ENCODE measurements around the gene EZH1.

- TF ChIP-seq TCF4 (CRISPR knock-in tag; IDR thresholded peaks at IDR 0.05; ENCODE audit: borderline replicate concordance): no peak
- no peak for TF ChIP-seq BACH2 (CRISPR knock-in tag; IDR thresholded peaks at IDR 0.05; ENCODE audit: borderline replicate concordance)
- no peak for TF ChIP-seq GLIS3 (CRISPR knock-in tag; IDR thresholded peaks at IDR 0.05)
- TF ChIP-seq CREB5 (CRISPR knock-in tag; IDR thresholded peaks at IDR 0.05; ENCODE audit: low read depth): no peak
- TF ChIP-seq PPARA (CRISPR knock-in tag; IDR thresholded peaks at IDR 0.05; ENCODE audit: borderline replicate concordance): no peak
- TF ChIP-seq ZFP30 (CRISPR knock-in tag; IDR thresholded peaks at IDR 0.05): no peak
- TF ChIP-seq PATZ1 (CRISPR knock-in tag; IDR thresholded peaks at IDR 0.05; ENCODE audit: borderline replicate concordance): no peak
- TF ChIP-seq TSHZ2 (CRISPR knock-in tag; IDR thresholded peaks at IDR 0.05): no peak
- TF ChIP-seq ZNF70 (CRISPR knock-in tag; IDR thresholded peaks at IDR 0.05): no peak
Observed at GRCh38 chr17:42704837-42705494, 39.9 kb downstream of the EZH1 start.

Measured in SK-N-SH treated with all-trans-retinoic acid at 6 μM for 48 hours (cell line).